Measurements from ENCODE around the gene FBXL22.

Gene FBXL22

GRCh38 chr15:63605816-63606215 is 8.6 kb downstream of the FBXL22 start:
- POLR2A ChIA-PET (ENCODE audit: low non-redundant PET) = no interaction called here
- no peak for TF ChIP-seq CTCF (conservative IDR thresholded peaks at IDR 0.05; ENCODE audit: low read depth)
- 0 out of 2 replicates have a peak overlapping the region, but pooled peaks have one; percentile 0 for H3K27ac ChIP-seq
- CTCF ChIA-PET = no interaction called here
- DNase-seq (ENCODE audit: low spot score) = no peak

DNA sequence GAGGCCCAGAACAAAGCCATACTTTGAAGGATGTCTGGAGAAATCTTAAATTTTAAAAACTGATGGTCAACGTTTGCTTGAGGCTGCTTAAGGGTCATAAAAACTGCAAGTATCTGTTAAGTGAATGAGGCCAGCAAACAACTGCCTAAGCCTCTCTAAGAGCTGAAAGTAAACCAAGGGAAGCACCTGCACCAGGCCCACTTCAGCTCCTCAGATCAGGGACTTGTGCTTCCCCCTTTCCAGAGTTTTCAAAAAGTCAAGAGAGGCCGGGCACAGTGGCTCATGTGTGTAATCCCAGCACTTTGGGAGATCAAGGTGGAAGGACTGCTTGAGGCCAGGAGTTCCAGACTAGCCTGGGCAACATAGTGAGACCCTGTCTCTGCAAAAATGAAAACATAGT is 9.1 kb downstream of the FBXL22 start:
- DNase-seq (ENCODE audit: low spot score) = no peak
- ChIA-PET CTCF (no interaction called here), POLR2A (ENCODE audit: low non-redundant PET) (no interaction called here)
- no peak overlapping the region for H3K27ac ChIP-seq
- TF ChIP-seq CTCF (conservative IDR thresholded peaks at IDR 0.05; ENCODE audit: low read depth) = no peak

GRCh38 chr15:63608989-63609388 is 11.8 kb downstream of the FBXL22 start:
- DNase-seq (ENCODE audit: low spot score) = no peak
- no peak for TF ChIP-seq CTCF (conservative IDR thresholded peaks at IDR 0.05; ENCODE audit: low read depth)
- peak overlapping the region; percentile 16; the same call in 1 of the 2 replicates for H3K27ac ChIP-seq
- ChIA-PET CTCF (no interaction called here), POLR2A (ENCODE audit: low non-redundant PET) (no interaction called here)

- DNase-seq (ENCODE audit: low spot score) = no peak
- TF ChIP-seq CTCF (conservative IDR thresholded peaks at IDR 0.05; ENCODE audit: low read depth) = no peak
- H3K27ac ChIP-seq = peak overlapping the region; percentile 16; the same call in 1 of the 2 replicates
- POLR2A ChIA-PET (ENCODE audit: low non-redundant PET) = no interaction called here
- CTCF ChIA-PET = interaction anchor here (0.6 to 1.4 kb wide), 10 partner anchors 14 to 524 kb away, joined by 3 to 7 read pairs (median 4); no protein-coding TSS in a partner anchor
Observed at GRCh38 chr15:63609448-63609847, 12.3 kb downstream of the FBXL22 start.

DNA sequence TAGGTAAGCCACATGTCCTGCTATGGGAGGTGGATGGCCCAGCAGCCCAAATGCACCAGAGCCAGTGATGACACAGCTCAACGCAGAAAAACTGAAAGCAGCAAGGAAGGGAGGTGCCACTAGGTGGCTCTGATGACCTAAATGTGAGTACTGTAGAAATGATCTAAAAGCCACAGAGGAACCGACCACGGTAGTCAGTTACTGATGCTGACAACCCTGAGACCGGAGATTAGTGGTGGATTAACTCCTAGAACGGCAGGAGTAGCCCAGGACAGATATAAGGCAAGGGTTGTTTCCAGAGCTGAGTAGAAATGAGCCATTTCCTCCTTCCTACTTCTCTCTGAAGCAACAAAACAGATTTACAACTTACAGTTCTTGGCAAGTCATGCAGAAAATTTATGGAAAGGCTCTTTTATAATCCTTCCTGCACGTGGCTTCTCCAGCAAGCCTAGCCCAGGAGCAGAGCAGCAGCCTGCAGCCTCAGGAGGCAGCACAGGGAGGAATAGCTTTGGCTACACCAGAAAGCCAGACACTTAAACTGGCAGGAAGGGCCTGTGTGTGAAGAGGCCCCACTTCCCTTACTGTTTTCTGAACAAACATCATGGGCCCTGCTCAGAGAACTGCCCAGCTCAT is 13.1 kb downstream of the FBXL22 start:
- ChIA-PET POLR2A (ENCODE audit: low non-redundant PET) (no interaction called here), CTCF (interaction anchor here (0.6 to 1.4 kb wide), 19 partner anchors 9 to 461 kb away, joined by 3 to 7 read pairs (median 3); no protein-coding TSS in a partner anchor)
- peak; percentile 66 for DNase-seq (ENCODE audit: low spot score)
- peak overlapping the region; percentile 77 for H3K27ac ChIP-seq
- peak; percentile 92 for TF ChIP-seq CTCF (conservative IDR thresholded peaks at IDR 0.05; ENCODE audit: low read depth)

- POLR2A ChIA-PET (ENCODE audit: low non-redundant PET) = no interaction called here
- no peak for TF ChIP-seq CTCF (conservative IDR thresholded peaks at IDR 0.05; ENCODE audit: low read depth)
- DNase-seq (ENCODE audit: low spot score) = no peak
- peak overlapping the region; percentile 16; the same call in 1 of the 2 replicates for H3K27ac ChIP-seq
- CTCF ChIA-PET = interaction anchor here (0.6 to 1.4 kb wide), 4 partner anchors 9 to 456 kb away, joined by 3 to 7 read pairs (median 3); no protein-coding TSS in a partner anchor
Observed at GRCh38 chr15:63611177-63611576, 14.0 kb downstream of the FBXL22 start.

Data from RWPE1 (cell line).